Activated CD4-positive, alpha-beta T cell treated with anti-CD3 and anti-CD28 coated beads for 36 hours (primary cell): Measurements from ENCODE around the gene ABCA2. TPM values are rescaled to one million over a fixed set of nuclear protein-coding genes. Genes with fewer than 3 reads are reported as not detected.

ENCODE experiments used
- ATAC-seq: fragments of 200-7000 bp; cut with Tn5 transposase; one replicate; pipeline ENCODE4 v1.10.0; 2021; ENCODE audit warnings: mild to moderate bottlenecking, moderate library complexity
- CTCF ChIA-PET: fragments of 350-600 bp; sonication (Branson Sonifier 250); formaldehyde crosslinking; loops from one replicate; lab custom pipeline; 2021; ENCODE audit warnings: antibody characterized with exemption; lab: Charles Lee
- POLR2A ChIA-PET: fragments of 350-600 bp; sonication (Branson Sonifier 250); formaldehyde crosslinking; loops from one replicate; lab custom pipeline; 2021; ENCODE audit warnings: antibody characterized with exemption, inconsistent platforms; lab: Charles Lee
- DNase-seq: peaks from one replicate; pipeline ENCODE4 v3.0.0-alpha.2; 2020
- H3K27ac Mint-ChIP-seq: one replicate; pipeline ENCODE4 v1.8.0; 2021; ENCODE audit warnings: mixed read lengths
- H3K27me3 Mint-ChIP-seq: one replicate; pipeline ENCODE4 v1.8.0; 2021; ENCODE audit warnings: mixed read lengths
- H3K36me3 Mint-ChIP-seq: one replicate; pipeline ENCODE4 v1.8.0; 2021; ENCODE audit warnings: low read depth, mixed read lengths
- H3K4me1 Mint-ChIP-seq: one replicate; pipeline ENCODE4 v1.8.0; 2021; ENCODE audit warnings: mixed read lengths
- H3K4me3 Mint-ChIP-seq: one replicate; pipeline ENCODE4 v1.8.0; 2021; ENCODE audit warnings: mild to moderate bottlenecking, moderate library complexity, mixed read lengths
- H3K9me3 Mint-ChIP-seq: one replicate; pipeline ENCODE4 v1.8.0; 2021; ENCODE audit warnings: low read depth, mixed read lengths
- intact Hi-C, 2 experiments: fragments of 100-400 bp; cut with DNase I in 1 of 2; cut with micrococcal nuclease in 1 of 2; formaldehyde crosslinking; loops; one replicate each; pipeline versions ENCODE4 v1.14.2 to v1.15.1; 2022 to 2024; cut with DNase I, micrococcal nuclease
- total RNA-seq, 2 experiments: library from RNA; stranded (reverse); gene quantifications; one replicate each; pipeline ENCODE4 v1.2.3, GENCODE V29; 2021

The ABCA2 gene
- total RNA-seq, 2 experiments from 2014 or later, result 20.4 to 23.7 TPM

- Mint-ChIP-seq H3K36me3 (no peaks in the 10 kb centered on the region), H3K27me3 (no peaks in the 10 kb centered on the region), H3K27ac (no peak overlapping the region), H3K4me3 (no peak overlapping the region), H3K9me3 (peaks cover 3% of the 10 kb centered on the region), H3K4me1 (peaks cover 14% of the 10 kb centered on the region)
- ChIA-PET POLR2A (interaction anchor here (0.6 to 0.7 kb wide), 3 partner anchors 64 to 574 kb away, joined by 4 to 7 read pairs (median 5); no protein-coding TSS in a partner anchor), CTCF (interaction anchor here (0.6 to 0.8 kb wide), 2 partner anchors 15 to 74 kb away, joined by 3 to 4 read pairs; no protein-coding TSS in a partner anchor)
- no peak for DNase-seq
- ATAC-seq, result no peak
- intact Hi-C loops, result no loop called here
Observed at GRCh38 chr9:136960212-136960937, 67.7 kb downstream of the ABCA2 start.

- CTCF ChIA-PET, result interaction anchor here (0.6 to 0.8 kb wide), 2 partner anchors 76 to 146 kb away, joined by 3 to 4 read pairs; no protein-coding TSS in a partner anchor
Observed at GRCh38 chr9:136958898-136959850, 68.9 kb downstream of the ABCA2 start.

GRCh38 chr9:136958473-136958872, 69.6 kb downstream of the ABCA2 start:
- intact Hi-C loops, result no loop called here
- H3K27ac Mint-ChIP-seq, result no peak overlapping the region
- ChIA-PET CTCF (interaction anchor here (0.6 kb wide), 1 partner anchor 146 kb away, joined by 3 read pairs; no protein-coding TSS in a partner anchor), POLR2A (no interaction called here)
- DNase-seq (no peak), ATAC-seq (no peak)
- H3K4me3 Mint-ChIP-seq, result no peak overlapping the region
- no peaks in the 10 kb centered on the region for H3K27me3 Mint-ChIP-seq
- H3K36me3 Mint-ChIP-seq, result no peaks in the 10 kb centered on the region
- peaks cover 9% of the 10 kb centered on the region for H3K4me1 Mint-ChIP-seq
- peaks cover 3% of the 10 kb centered on the region for H3K9me3 Mint-ChIP-seq

More at GRCh38 chr9:136958898-136959850, 68.9 kb downstream of the ABCA2 start:
- Mint-ChIP-seq H3K9me3 (peaks cover 3% of the 10 kb centered on the region), H3K27me3 (no peaks in the 10 kb centered on the region), H3K36me3 (no peaks in the 10 kb centered on the region), H3K4me3 (no peak overlapping the region), H3K4me1 (peaks cover 9% of the 10 kb centered on the region), H3K27ac (no peak overlapping the region)
- ATAC-seq (no peak), DNase-seq (no peak)
- intact Hi-C loops, result no loop called here
- POLR2A ChIA-PET, result no interaction called here

- Mint-ChIP-seq H3K9me3 (peaks cover 3% of the 10 kb centered on the region), H3K4me3 (no peak overlapping the region), H3K27ac (no peak overlapping the region), H3K4me1 (peaks cover 7% of the 10 kb centered on the region), H3K36me3 (no peaks in the 10 kb centered on the region), H3K27me3 (no peaks in the 10 kb centered on the region)
- ChIA-PET POLR2A (no interaction called here), CTCF (no interaction called here)
- intact Hi-C loops, result no loop called here
- ATAC-seq (no peak), DNase-seq (no peak)
Observed at GRCh38 chr9:136957901-136958300, 70.1 kb downstream of the ABCA2 start.

- no peaks in the 10 kb centered on the region for H3K27me3 Mint-ChIP-seq
- peaks cover 3% of the 10 kb centered on the region for H3K9me3 Mint-ChIP-seq
- H3K27ac Mint-ChIP-seq, result no peak overlapping the region
- H3K4me3 Mint-ChIP-seq, result no peak overlapping the region
- ATAC-seq, result no peak
- DNase-seq, result no peak
- intact Hi-C loops, result no loop called here
- peaks cover 5% of the 10 kb centered on the region for H3K4me1 Mint-ChIP-seq
- no peaks in the 10 kb centered on the region for H3K36me3 Mint-ChIP-seq
- POLR2A ChIA-PET, result no interaction called here
- CTCF ChIA-PET, result no interaction called here
Observed at GRCh38 chr9:136957461-136957860, 70.6 kb downstream of the ABCA2 start.

Other genes with a start within 250 kb of the ABCA2 start
- 10 to 100 TPM; 30.9 to 47.1 TPM for gene TMEM141, start 236.9 kb downstream of the ABCA2 start, total RNA-seq
- under 1 TPM; 0.47 to 0.55 TPM for gene CCDC183, start 231.9 kb downstream of the ABCA2 start, total RNA-seq
- gene RABL6, start 220.3 kb downstream of the ABCA2 start, total RNA-seq, result 10 to 100 TPM; 66.2 to 71.8 TPM
- gene AJM1, start 185.8 kb downstream of the ABCA2 start, total RNA-seq, result 1 to 10 TPM; 4.3 to 4.8 TPM
- gene PHPT1, start 178.8 kb downstream of the ABCA2 start, total RNA-seq, result 10 to 100 TPM; 94.5 to 98.9 TPM
- 10 to 100 TPM; 16.6 to 17.5 TPM for gene MAMDC4, start 175.9 kb downstream of the ABCA2 start, total RNA-seq
- gene EDF1, start 161.9 kb downstream of the ABCA2 start, total RNA-seq, result 100 to 1,000 TPM; 282 to 320 TPM
- 10 to 100 TPM; 37.4 to 46.2 TPM for gene TRAF2, start 141.7 kb downstream of the ABCA2 start, total RNA-seq
- gene FBXW5, start 83.5 kb downstream of the ABCA2 start, total RNA-seq, result 10 to 100 TPM; 54.4 to 66.4 TPM
- under 1 TPM in 1 of 2 experiments, not detected in 1; 0.77 TPM for gene C8G, start 83.0 kb downstream of the ABCA2 start, total RNA-seq
- 1 to 10 TPM; 1.1 to 1.5 TPM for gene LCN12, start 76.0 kb downstream of the ABCA2 start, total RNA-seq
- gene PTGDS, start 50.7 kb downstream of the ABCA2 start, total RNA-seq, result not detected
- not detected for gene LCNL1, start 45.2 kb downstream of the ABCA2 start, total RNA-seq
- gene PAXX, start 35.8 kb downstream of the ABCA2 start, total RNA-seq, result 10 to 100 TPM; 52.7 to 67.1 TPM
- gene CLIC3, start 31.7 kb downstream of the ABCA2 start, total RNA-seq, result not detected
- 1 to 10 TPM; 1.3 to 1.6 TPM for gene FUT7, start 3.9 kb upstream of the ABCA2 start, total RNA-seq
- gene NPDC1, start 17.9 kb upstream of the ABCA2 start, total RNA-seq, result 10 to 100 TPM; 21.0 to 23.1 TPM
- under 1 TPM in 1 of 2 experiments, not detected in 1; 0.19 TPM for gene ENTPD2, start 25.8 kb upstream of the ABCA2 start, total RNA-seq
- 1 to 10 TPM; 6.4 to 8.8 TPM for gene SAPCD2, start 42.3 kb upstream of the ABCA2 start, total RNA-seq
- gene UAP1L1, start 49.3 kb upstream of the ABCA2 start, total RNA-seq, result 10 to 100 TPM; 12.5 to 14.4 TPM
- gene MAN1B1, start 58.7 kb upstream of the ABCA2 start, total RNA-seq, result 10 to 100 TPM; 21.6 to 26.7 TPM
- gene DPP7, start 86.5 kb upstream of the ABCA2 start, total RNA-seq, result 100 to 1,000 TPM; 188 to 204 TPM
- under 1 TPM in 1 of 2 experiments, not detected in 1; 0.14 TPM for gene GRIN1, start 110.9 kb upstream of the ABCA2 start, total RNA-seq
- not detected for gene LRRC26, start 141.8 kb upstream of the ABCA2 start, total RNA-seq
- gene TMEM210, start 143.8 kb upstream of the ABCA2 start, total RNA-seq, result not detected
- 10 to 100 TPM; 30.8 to 38.4 TPM for gene ANAPC2, start 160.3 kb upstream of the ABCA2 start, total RNA-seq
- 10 to 100 TPM; 53.6 to 58.6 TPM for gene SSNA1, start 160.4 kb upstream of the ABCA2 start, total RNA-seq
- 1 to 10 TPM; 5.6 to 5.8 TPM for gene TPRN, start 172.5 kb upstream of the ABCA2 start, total RNA-seq
- gene TMEM203, start 177.4 kb upstream of the ABCA2 start, total RNA-seq, result 10 to 100 TPM; 25.0 to 30.7 TPM
- gene NDOR1, start 177.5 kb upstream of the ABCA2 start, total RNA-seq, result 10 to 100 TPM; 27.0 to 27.8 TPM
- gene RNF208, start 194.0 kb upstream of the ABCA2 start, total RNA-seq, result 1 to 10 TPM; 7.1 to 8.9 TPM
- under 1 TPM; 0.23 to 0.42 TPM for gene CYSRT1, start 196.9 kb upstream of the ABCA2 start, total RNA-seq
- gene RNF224, start 199.3 kb upstream of the ABCA2 start, total RNA-seq, result not detected
- not detected for gene SLC34A3, start 202.7 kb upstream of the ABCA2 start, total RNA-seq
- 100 to 1,000 TPM; 264 to 278 TPM for gene TUBB4B, start 213.1 kb upstream of the ABCA2 start, total RNA-seq
- not detected for gene STPG3, start 223.0 kb upstream of the ABCA2 start, total RNA-seq
- gene NELFB, start 227.1 kb upstream of the ABCA2 start, total RNA-seq, result 10 to 100 TPM; 41.4 to 54.1 TPM
- 1 to 10 TPM; 2.6 to 3.4 TPM for gene TOR4A, start 249.5 kb upstream of the ABCA2 start, total RNA-seq